Activated CD8-positive, alpha-beta T cell treated with anti-CD3 and anti-CD28 coated beads, Interleukin-2, amount 10 ng/mL, durations not matched to agents 7 days and 5 days (primary cell): Measurements from ENCODE around the gene EDEM2. TPM values are rescaled to one million over a fixed set of nuclear protein-coding genes. Genes with fewer than 3 reads are reported as not detected.
"Not testable (repeated sequence)": the region's sequence is repeated elsewhere in the genome, so short reads cannot be mapped to it uniquely, and the experiment has no call there.

Experiments used
- ATAC-seq: fragments of 150-1000 bp; cut with Tn5 transposase; one replicate; pipeline ENCODE4 v1.10.0; 2021; ENCODE audit warnings: moderate library complexity
- CTCF ChIA-PET: fragments of 350-600 bp; sonication (Branson Sonifier 250); formaldehyde crosslinking; loops from one replicate; lab custom pipeline; 2021; ENCODE audit warnings: antibody characterized with exemption; lab: Charles Lee
- POLR2A ChIA-PET: fragments of 350-600 bp; sonication (Branson Sonifier 250); formaldehyde crosslinking; loops from one replicate; lab custom pipeline; 2021; ENCODE audit warnings: antibody characterized with exemption; lab: Charles Lee
- DNase-seq: peaks from one replicate; pipeline ENCODE4 v3.0.0-alpha.2; 2020
- H3K27ac Mint-ChIP-seq: one replicate; pipeline ENCODE4 v1.8.0; 2021; ENCODE audit warnings: mild to moderate bottlenecking, mixed read lengths
- H3K27me3 Mint-ChIP-seq: one replicate; pipeline ENCODE4 v1.8.0; 2021; ENCODE audit warnings: low read depth, mixed read lengths
- H3K36me3 Mint-ChIP-seq: one replicate; pipeline ENCODE4 v1.8.0; 2021; ENCODE audit warnings: low read depth, mixed read lengths
- H3K4me1 Mint-ChIP-seq: one replicate; pipeline ENCODE4 v1.8.0; 2021; ENCODE audit warnings: low read depth, mixed read lengths
- H3K4me3 Mint-ChIP-seq: one replicate; pipeline ENCODE4 v1.8.0; 2021; ENCODE audit warnings: mild to moderate bottlenecking, mixed read lengths
- H3K9me3 Mint-ChIP-seq: one replicate; pipeline ENCODE4 v1.8.0; 2022; ENCODE audit warnings: mixed read lengths; ENCODE audit not compliant: insufficient read depth
- total RNA-seq, 2 experiments: library from RNA; stranded (reverse); gene quantifications; one replicate each; pipeline ENCODE4 v1.2.3, GENCODE V29; 2021

The EDEM2 gene
- total RNA-seq, 2 experiments from 2014 or later = 19.5 to 19.6 TPM

DNA sequence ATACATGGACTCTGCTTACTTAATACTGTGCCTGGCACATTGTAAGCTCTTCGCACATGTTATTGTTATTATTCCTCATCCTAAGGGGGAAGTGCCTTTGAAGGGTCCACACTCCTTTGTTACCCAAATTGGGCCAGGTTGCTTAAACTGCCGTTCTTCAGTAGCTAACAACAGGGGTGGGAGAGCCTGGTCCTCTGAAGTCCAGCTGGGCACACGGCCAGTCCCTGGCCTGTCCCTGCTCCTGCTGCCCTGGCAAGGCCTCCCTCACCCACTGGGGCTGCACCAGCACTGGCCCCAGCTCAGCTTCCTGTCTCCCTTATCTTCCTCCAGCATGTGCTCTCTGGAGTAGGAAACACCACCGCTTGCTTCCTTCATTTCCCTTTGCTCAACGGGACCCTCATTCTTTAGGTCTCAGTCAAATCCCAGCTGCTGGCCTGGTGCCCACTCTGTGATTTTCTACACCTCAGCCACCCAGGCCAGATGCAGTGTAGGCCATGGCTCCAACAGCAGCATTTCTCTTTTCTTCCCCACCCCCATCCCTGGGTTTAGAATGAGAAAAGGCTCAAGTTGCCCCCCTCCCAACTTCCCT, 19.2 kb upstream of the EDEM2 start:
- Mint-ChIP-seq H3K4me1 (peaks cover 15% of the 10 kb centered on the region), H3K36me3 (peaks cover 2% of the 10 kb centered on the region), H3K27me3 (peaks cover 6% of the 10 kb centered on the region), H3K4me3 (no peak overlapping the region), H3K27ac (no peak overlapping the region), H3K9me3 (peaks cover 6% of the 10 kb centered on the region)
- ChIA-PET CTCF (interaction anchor here (0.9 kb wide), 2 partner anchors 15 to 102 kb away, joined by 3 read pairs; no protein-coding TSS in a partner anchor), POLR2A (no interaction called here)
- ATAC-seq = no peak
- DNase-seq = no peak

DNA sequence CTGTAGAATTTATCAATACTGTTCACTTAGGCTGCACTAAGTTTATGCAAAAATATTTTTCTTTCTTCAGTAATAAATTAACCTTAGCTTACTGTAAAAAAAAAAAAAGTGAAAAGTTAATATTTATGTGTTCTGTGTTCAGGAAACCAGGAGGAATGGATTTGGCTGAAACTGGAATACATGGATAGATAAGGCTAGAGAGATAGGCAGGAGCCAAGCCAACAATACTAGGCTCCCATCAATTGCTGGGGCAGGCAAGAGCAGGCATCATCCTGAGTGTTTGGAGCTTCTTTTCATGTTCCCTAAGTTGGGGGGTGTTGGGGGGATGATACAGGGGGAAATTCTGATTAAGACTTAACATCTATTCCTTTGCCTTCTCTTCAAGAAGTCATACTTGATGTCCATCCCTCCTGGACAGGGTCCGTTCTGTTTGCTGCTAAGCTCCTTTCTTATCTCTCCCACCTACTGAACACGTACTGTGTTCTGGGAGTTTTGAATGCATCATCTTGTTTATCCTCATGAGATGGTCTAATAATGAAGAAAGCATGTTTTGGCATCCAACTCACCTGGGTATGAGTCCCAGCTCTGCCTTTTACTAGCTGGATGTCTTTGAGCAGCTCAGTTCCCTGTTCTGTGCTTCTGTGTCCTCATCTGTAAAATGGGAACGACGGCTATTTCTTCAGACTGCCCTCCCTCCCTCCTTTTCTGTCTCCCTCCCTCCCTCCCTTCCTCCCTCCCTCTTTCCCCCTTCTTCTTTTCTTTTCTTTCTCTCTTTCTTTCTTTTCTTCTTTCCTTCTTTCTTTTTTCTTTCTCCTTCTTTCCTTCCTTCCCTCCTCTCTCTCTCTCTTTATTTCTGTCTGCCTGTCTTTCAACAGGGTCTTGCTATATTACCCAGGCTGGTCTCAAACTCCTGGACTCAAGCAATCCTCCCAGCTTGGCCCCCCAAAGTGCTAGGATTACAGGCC, 18.4 kb upstream of the EDEM2 start:
- ChIA-PET CTCF (interaction anchor here (0.7 to 0.9 kb wide), 3 partner anchors 16 to 103 kb away, joined by 3 to 4 read pairs (median 3); no protein-coding TSS in a partner anchor), POLR2A (interaction anchor here (0.6 kb wide), 1 partner anchor 118 kb away, joined by 3 read pairs; no protein-coding TSS in a partner anchor)
- H3K27me3 Mint-ChIP-seq = peaks cover 6% of the 10 kb centered on the region
- ATAC-seq = no peak
- H3K9me3 Mint-ChIP-seq = peaks cover 6% of the 10 kb centered on the region
- no peak for DNase-seq
- no peak overlapping the region for H3K4me3 Mint-ChIP-seq
- H3K27ac Mint-ChIP-seq = no peak overlapping the region
- H3K4me1 Mint-ChIP-seq = peaks cover 18% of the 10 kb centered on the region
- peaks cover 2% of the 10 kb centered on the region for H3K36me3 Mint-ChIP-seq

- ATAC-seq, CTCF ChIA-PET, H3K27me3 Mint-ChIP-seq, H3K4me3 Mint-ChIP-seq, H3K36me3 Mint-ChIP-seq, POLR2A ChIA-PET, DNase-seq, H3K9me3 Mint-ChIP-seq, H3K27ac Mint-ChIP-seq: not testable (repeated sequence)
- peaks cover 20% of the 10 kb centered on the region for H3K4me1 Mint-ChIP-seq
Observed at GRCh38 chr20:35164531-35164930, 17.4 kb upstream of the EDEM2 start.

DNA sequence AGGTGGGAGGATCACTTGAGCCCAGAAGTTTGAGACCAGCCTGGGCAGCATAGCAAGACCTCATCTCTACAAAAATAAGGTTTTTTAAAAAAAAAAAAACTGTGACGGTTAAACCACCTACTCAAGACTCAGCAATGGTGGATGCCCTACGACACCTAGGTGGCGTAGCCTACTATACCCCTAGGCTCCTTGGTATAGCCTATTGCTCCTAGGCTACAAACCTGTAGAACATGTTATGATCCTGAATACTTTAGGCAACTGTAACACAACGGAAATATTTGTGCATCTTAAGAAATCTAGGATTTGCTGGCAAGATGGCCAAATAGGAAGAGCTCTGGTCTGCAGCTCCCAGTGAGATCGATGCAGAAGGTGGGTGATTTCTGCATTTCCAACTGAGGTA, 13.2 kb upstream of the EDEM2 start:
- POLR2A ChIA-PET = interaction anchor here (1.2 kb wide), 1 partner anchor 13 kb away, joined by 6 read pairs; the partner anchor contains the start of gene EDEM2
- CTCF ChIA-PET, H3K27me3 Mint-ChIP-seq, H3K9me3 Mint-ChIP-seq, ATAC-seq, H3K4me3 Mint-ChIP-seq, H3K27ac Mint-ChIP-seq, H3K36me3 Mint-ChIP-seq, DNase-seq: not testable (repeated sequence)
- H3K4me1 Mint-ChIP-seq = peaks cover 18% of the 10 kb centered on the region

DNA sequence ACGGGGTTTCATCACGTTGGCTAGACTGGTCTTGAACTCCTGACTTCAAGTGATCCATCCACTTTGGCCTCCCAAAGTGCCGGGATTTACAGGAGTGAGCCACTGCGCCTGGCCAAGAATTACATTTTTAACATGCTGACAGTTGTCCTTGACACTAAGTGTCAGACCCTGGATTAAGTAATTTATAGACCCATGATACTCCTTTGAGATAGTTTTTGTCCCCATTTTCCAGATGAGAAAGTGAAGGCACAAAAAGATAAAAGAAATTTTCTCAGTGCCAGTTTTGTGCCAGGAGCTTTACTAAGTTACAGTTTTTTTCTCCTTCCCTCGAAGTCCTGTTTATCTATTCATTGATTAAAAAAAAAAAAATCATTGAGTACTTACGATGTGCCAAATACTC, 9.8 kb upstream of the EDEM2 start:
- POLR2A ChIA-PET = interaction anchor here (0.6 kb wide), 1 partner anchor 80 kb away, joined by 5 read pairs; no protein-coding TSS in a partner anchor
- no peak overlapping the region for H3K4me3 Mint-ChIP-seq
- DNase-seq (no peak), ATAC-seq (no peak)
- H3K36me3 Mint-ChIP-seq = no peaks in the 10 kb centered on the region
- no peaks in the 10 kb centered on the region for H3K27me3 Mint-ChIP-seq
- CTCF ChIA-PET = no interaction called here
- H3K27ac Mint-ChIP-seq = no peak overlapping the region
- H3K4me1 Mint-ChIP-seq = peaks cover 15% of the 10 kb centered on the region
- H3K9me3 Mint-ChIP-seq = no peaks in the 10 kb centered on the region

DNA sequence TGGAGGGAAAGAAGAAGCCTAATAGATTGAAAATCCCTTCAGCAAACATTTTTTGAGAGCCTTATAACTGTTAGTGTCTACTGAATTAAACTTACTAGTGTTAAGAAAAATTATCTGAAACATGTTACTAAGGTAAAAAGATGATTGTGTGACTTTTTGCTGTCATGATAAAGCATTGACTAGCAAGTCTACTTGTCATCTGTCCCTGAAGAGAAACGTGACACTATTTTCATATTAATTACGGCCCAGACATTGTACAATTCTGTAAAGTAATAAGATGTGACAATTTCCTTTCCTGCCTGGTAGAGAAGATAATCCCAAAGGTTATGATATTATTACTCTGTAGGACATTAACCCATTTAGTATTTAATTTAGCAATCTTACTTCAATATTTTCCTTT, 8.8 kb upstream of the EDEM2 start:
- CTCF ChIA-PET = no interaction called here
- Mint-ChIP-seq H3K27me3 (no peaks in the 10 kb centered on the region), H3K27ac (no peak overlapping the region), H3K4me3 (no peak overlapping the region), H3K36me3 (no peaks in the 10 kb centered on the region), H3K4me1 (peaks cover 6% of the 10 kb centered on the region), H3K9me3 (no peaks in the 10 kb centered on the region)
- POLR2A ChIA-PET = no interaction called here
- DNase-seq = no peak
- no peak for ATAC-seq

DNA sequence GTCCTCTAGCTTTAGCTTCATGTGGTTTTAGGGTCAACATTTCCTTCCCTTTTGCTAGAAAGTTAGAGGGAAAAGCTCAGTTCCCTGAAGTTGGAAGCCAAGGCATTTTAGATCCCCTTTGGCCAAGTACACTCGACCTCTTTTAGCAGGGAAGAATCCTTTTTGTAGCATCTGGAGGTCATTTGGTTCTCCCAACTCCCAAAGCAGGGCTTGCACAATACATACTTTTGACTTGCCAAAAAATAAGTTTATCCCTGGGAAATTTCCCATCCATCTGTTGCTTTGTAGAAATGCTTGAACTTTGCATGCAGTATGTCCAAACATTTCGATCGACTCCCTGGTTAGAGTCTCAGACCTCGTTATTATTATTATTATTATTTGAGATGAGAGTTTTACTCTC, 4.6 kb upstream of the EDEM2 start:
- POLR2A ChIA-PET = no interaction called here
- H3K9me3 Mint-ChIP-seq = no peaks in the 10 kb centered on the region
- DNase-seq = no peak
- no peak for ATAC-seq
- H3K27ac Mint-ChIP-seq = no peak overlapping the region
- CTCF ChIA-PET = no interaction called here
- H3K4me1 Mint-ChIP-seq = peaks cover 14% of the 10 kb centered on the region
- H3K36me3 Mint-ChIP-seq = peaks cover 7% of the 10 kb centered on the region
- no peaks in the 10 kb centered on the region for H3K27me3 Mint-ChIP-seq
- no peak overlapping the region for H3K4me3 Mint-ChIP-seq

DNA sequence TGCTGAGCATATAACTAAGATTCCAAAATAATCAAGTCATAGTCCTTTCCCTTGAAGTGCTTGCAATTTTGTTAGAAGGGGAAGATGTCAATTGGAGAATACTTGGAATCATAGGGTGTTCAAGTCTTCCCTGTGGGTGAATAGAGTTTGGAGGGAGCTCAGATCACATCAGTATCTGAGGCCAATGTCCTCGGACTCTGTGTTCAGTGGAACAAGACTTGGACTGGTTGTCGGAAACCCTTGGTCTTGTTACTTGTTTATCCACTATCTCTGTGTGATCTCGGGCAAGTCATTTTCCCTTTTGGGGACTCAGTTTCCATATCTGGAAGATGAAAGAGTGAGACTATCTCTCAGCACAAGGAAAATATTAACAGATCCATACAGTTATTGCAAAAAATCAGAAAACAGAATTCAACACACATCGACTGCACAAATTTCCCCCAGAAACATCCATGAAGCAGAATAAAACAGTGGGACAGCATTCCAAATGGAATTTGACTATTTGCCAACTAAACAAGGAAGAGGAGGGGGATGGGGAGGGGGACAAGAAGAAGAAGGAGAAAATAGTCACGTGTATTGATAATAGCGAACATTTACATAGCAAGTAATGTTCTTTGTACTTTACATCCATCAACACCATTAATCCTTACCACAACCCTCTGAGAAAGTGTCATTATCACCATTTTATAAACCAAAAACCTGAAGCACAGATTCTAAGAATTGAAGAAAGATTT, 3.9 kb upstream of the EDEM2 start:
- Mint-ChIP-seq H3K4me1 (peaks cover 18% of the 10 kb centered on the region), H3K9me3 (no peaks in the 10 kb centered on the region), H3K27ac (no peak overlapping the region), H3K36me3 (peaks cover 8% of the 10 kb centered on the region), H3K4me3 (no peak overlapping the region), H3K27me3 (no peaks in the 10 kb centered on the region)
- DNase-seq (no peak), ATAC-seq (no peak)
- POLR2A ChIA-PET = no interaction called here
- CTCF ChIA-PET = no interaction called here

GRCh38 chr20:35147575-35148071, 487 bp upstream of the EDEM2 start:
- H3K36me3 Mint-ChIP-seq = peaks cover 20% of the 10 kb centered on the region
- DNase-seq (peak; percentile 33), ATAC-seq (peak; percentile 10)
- peak overlapping the region; percentile 79 for H3K27ac Mint-ChIP-seq
- ChIA-PET CTCF (interaction anchor here (1.0 to 5.2 kb wide), 12 partner anchors 22 to 631 kb away, joined by 3 to 73 read pairs (median 8); partner anchors contain the start of gene MMP24OS), POLR2A (interaction anchor here (0.7 to 1.9 kb wide), 6 partner anchors 13 to 270 kb away, joined by 3 to 10 read pairs (median 4); partner anchors contain the start of genes MMP24OS and TRPC4AP)
- peak overlapping the region; percentile 99 for H3K4me3 Mint-ChIP-seq
- not testable (repeated sequence) for H3K27me3 Mint-ChIP-seq, H3K9me3 Mint-ChIP-seq
- H3K4me1 Mint-ChIP-seq = peaks cover 29% of the 10 kb centered on the region

DNA sequence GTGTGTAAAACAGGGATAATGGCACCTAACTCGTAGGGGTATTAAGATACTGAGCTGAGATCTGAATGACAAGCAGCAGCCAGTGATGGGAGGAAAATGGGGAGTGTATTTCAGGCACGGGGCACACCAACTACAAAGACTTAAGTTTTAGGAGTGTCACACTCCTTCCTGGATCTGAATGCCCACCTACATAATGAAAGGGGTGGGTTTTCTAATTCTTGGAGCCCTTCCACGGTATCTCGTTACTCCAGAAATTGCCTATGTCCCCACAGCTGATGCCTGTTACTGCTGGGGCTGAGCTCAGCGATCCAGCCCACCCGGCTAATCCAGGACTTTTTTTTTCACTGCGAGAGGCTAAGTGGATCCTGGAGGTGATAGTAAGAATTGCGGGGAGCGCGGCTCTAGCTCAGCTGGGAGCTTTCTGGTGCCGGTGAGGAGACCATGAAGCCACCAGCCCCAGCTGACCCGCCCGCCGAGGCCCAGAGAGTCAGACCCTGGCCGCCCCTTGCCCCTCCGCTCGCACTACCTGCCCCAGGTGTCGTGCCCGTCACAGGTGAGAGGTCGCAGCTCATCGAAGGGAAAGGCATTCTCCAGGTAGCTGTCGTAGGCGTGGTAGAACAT, 727 bp downstream of the EDEM2 start:
- POLR2A ChIA-PET = interaction anchor here (0.6 to 1.9 kb wide), 11 partner anchors 9 to 348 kb away, joined by 3 to 10 read pairs (median 4); partner anchors contain the start of gene MMP24OS
- Mint-ChIP-seq H3K36me3 (peaks cover 29% of the 10 kb centered on the region), H3K9me3 (no peaks in the 10 kb centered on the region), H3K4me3 (peak overlapping the region; percentile 99), H3K27me3 (no peaks in the 10 kb centered on the region), H3K4me1 (peaks cover 29% of the 10 kb centered on the region), H3K27ac (peak overlapping the region; percentile 79)
- CTCF ChIA-PET = interaction anchor here (1.0 to 5.2 kb wide), 16 partner anchors 19 to 630 kb away, joined by 3 to 73 read pairs (median 6); partner anchors contain the start of genes ACSS2 and MMP24OS
- peak; percentile 25 for ATAC-seq
- DNase-seq = peak; percentile 39
